OCI-LY1 (cell line): ENCODE data around the gene ABCC11.

ENCODE experiments used
- EZH2 ChIP-seq: fragments of 200-600 bp; sonication (generic), shearing (Covaris generic); IDR thresholded peaks from 2 replicates; pipeline ENCODE4 v1.8.0; 2017; ENCODE audit warnings: borderline replicate concordance, mixed run types, mild to moderate bottlenecking, antibody characterized with exemption, low read length, moderate library complexity, mixed read lengths
- TF ChIP-seq, protein P1 (sequence below): fragments of 200-600 bp; sonication (generic), shearing (Covaris generic); IDR thresholded peaks from 2 replicates; pipeline ENCODE4 v1.5.1; 2017; ENCODE audit warnings: mild to moderate bottlenecking, antibody characterized with exemption, low read length, moderate library complexity, mixed read lengths

DNA sequence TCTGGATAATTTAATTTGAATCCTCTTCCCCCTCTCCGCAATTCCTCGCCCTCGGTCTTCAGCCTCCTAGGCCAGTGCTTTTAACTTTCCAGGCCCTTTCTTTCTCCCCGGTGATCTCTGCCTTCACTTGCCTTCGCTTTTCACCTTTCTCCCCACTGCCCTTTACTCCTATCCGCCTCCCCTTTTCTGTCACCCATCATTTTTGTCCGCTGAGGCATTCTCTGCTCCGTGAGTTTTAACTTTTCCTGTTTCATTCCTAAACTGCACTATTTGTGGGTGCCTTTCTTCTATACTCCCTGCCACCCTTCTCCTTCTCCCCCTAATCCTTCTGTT is 2.5 kb downstream of the ABCC11 start:
- TF ChIP-seq, protein P1, sequence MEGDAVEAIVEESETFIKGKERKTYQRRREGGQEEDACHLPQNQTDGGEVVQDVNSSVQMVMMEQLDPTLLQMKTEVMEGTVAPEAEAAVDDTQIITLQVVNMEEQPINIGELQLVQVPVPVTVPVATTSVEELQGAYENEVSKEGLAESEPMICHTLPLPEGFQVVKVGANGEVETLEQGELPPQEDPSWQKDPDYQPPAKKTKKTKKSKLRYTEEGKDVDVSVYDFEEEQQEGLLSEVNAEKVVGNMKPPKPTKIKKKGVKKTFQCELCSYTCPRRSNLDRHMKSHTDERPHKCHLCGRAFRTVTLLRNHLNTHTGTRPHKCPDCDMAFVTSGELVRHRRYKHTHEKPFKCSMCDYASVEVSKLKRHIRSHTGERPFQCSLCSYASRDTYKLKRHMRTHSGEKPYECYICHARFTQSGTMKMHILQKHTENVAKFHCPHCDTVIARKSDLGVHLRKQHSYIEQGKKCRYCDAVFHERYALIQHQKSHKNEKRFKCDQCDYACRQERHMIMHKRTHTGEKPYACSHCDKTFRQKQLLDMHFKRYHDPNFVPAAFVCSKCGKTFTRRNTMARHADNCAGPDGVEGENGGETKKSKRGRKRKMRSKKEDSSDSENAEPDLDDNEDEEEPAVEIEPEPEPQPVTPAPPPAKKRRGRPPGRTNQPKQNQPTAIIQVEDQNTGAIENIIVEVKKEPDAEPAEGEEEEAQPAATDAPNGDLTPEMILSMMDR = no peak
- TF ChIP-seq EZH2 = no peak
